Peyer's patch (tissue), 4 donors: ENCODE measurements around the gene PKLR. TPM values are rescaled to one million over a fixed set of nuclear protein-coding genes. Genes with fewer than 3 reads are reported as not detected.

ENCODE experiments used
- DNase-seq, 3 donors: peaks; one replicate each; pipeline ENCODE4 v3.0.0-alpha.2; 2017 to 2019
- H3K27ac ChIP-seq, 4 donors: fragments of 200-600 bp; sonication (generic); one replicate each; pipeline ENCODE4 v1.5.1; 2016 to 2019
- H3K27me3 ChIP-seq, 2 donors: fragments of 200-600 bp; sonication (generic); one replicate each; pipeline ENCODE4 v1.5.1; 2019
- H3K36me3 ChIP-seq, 3 donors: fragments of 200-600 bp; sonication (generic); one replicate each; pipeline ENCODE4 v1.5.1; 2016 to 2019
- H3K4me1 ChIP-seq, 4 donors: fragments of 200-600 bp; sonication (generic); one replicate each; pipeline ENCODE4 v1.5.1; 2016 to 2019
- H3K4me3 ChIP-seq, 4 donors: fragments of 200-600 bp; sonication (generic); 1 replicate in 3 of 4; 2 replicates in 1 of 4; pipeline ENCODE4 v1.5.1; 2016 to 2019; ENCODE audit warnings: mild to moderate bottlenecking in 1 of 4
- H3K9me3 ChIP-seq, 4 donors: fragments of 200-600 bp; sonication (generic); one replicate each; pipeline ENCODE4 v1.5.1; 2016 to 2019; ENCODE audit warnings: mild to moderate bottlenecking in 1 of 4
- POLR2A ChIP-seq, 2 donors: fragments of 450-650 bp; IDR thresholded peaks; one replicate each; pipeline ENCODE4 v1.5.1; 2017; ENCODE audit warnings: antibody characterized with exemption in 2 of 2, mild to moderate bottlenecking in 2 of 2, moderate library complexity in 2 of 2
- total RNA-seq, 4 donors: library from RNA; depleted of rRNA; stranded (reverse); fragments of >200 nt; gene quantifications; one replicate each; pipeline ENCODE4 v1.1.0, GENCODE V29; 2016
- TF ChIP-seq, protein P1 (sequence below), 6 experiments: fragments of 450-650 bp in 4 of 6; fragments of 200-600 bp in 2 of 6; sonication (generic) in 1 of 6; IDR thresholded peaks; one replicate each; pipeline ENCODE4 v1.5.1; 2017 to 2019; ENCODE audit warnings: antibody characterized with exemption in 6 of 6, mild to moderate bottlenecking in 3 of 6, moderate library complexity in 1 of 6

Gene PKLR
- total RNA-seq, 4 donors from 2014 or later: 35.7 to 50.5 (median 36.2) TPM; not detected in 1

- TF ChIP-seq POLR2A (IDR thresholded peaks at IDR 0.05): no peak
- TF ChIP-seq, protein P1, sequence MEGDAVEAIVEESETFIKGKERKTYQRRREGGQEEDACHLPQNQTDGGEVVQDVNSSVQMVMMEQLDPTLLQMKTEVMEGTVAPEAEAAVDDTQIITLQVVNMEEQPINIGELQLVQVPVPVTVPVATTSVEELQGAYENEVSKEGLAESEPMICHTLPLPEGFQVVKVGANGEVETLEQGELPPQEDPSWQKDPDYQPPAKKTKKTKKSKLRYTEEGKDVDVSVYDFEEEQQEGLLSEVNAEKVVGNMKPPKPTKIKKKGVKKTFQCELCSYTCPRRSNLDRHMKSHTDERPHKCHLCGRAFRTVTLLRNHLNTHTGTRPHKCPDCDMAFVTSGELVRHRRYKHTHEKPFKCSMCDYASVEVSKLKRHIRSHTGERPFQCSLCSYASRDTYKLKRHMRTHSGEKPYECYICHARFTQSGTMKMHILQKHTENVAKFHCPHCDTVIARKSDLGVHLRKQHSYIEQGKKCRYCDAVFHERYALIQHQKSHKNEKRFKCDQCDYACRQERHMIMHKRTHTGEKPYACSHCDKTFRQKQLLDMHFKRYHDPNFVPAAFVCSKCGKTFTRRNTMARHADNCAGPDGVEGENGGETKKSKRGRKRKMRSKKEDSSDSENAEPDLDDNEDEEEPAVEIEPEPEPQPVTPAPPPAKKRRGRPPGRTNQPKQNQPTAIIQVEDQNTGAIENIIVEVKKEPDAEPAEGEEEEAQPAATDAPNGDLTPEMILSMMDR (IDR thresholded peaks at IDR 0.05): no peak
- H3K9me3 ChIP-seq: no peaks in the 10 kb centered on the region
- H3K4me1 ChIP-seq: peaks cover 0 to 11% (median under 1%) of the 10 kb centered on the region in 4 donors
- no peak overlapping the region for H3K4me3 ChIP-seq
- no peak overlapping the region for H3K27ac ChIP-seq
- no peak for DNase-seq
- no peaks in the 10 kb centered on the region for H3K27me3 ChIP-seq
- peaks cover 0 to 56% (median 0%) of the 10 kb centered on the region in 3 donors for H3K36me3 ChIP-seq
These were observed 26.7 kb upstream of the PKLR start for GRCh38 chr1:155327981-155328380.

GRCh38 chr1:155326631-155327037 is 25.4 kb upstream of the PKLR start:
- TF ChIP-seq POLR2A (IDR thresholded peaks at IDR 0.05): no peak
- TF ChIP-seq, protein P1 (IDR thresholded peaks at IDR 0.05): no peak
- H3K27ac ChIP-seq: no peak overlapping the region
- H3K27me3 ChIP-seq: no peaks in the 10 kb centered on the region
- peaks cover 0 to 54% (median 0%) of the 10 kb centered on the region in 3 donors for H3K36me3 ChIP-seq
- H3K4me1 ChIP-seq: peaks cover 0 to 22% (median 4%) of the 10 kb centered on the region in 4 donors
- no peak overlapping the region for H3K4me3 ChIP-seq
- DNase-seq: peak in 1 of 3 donors; percentile 38
- no peaks in the 10 kb centered on the region for H3K9me3 ChIP-seq

- Histone ChIP-seq H3K4me3 (peak overlapping the region in 1 of 4 donors; percentile 70), H3K36me3 (peaks cover 0 to 49% (median 0%) of the 10 kb centered on the region in 3 donors), H3K4me1 (peaks cover 0 to 27% (median 7%) of the 10 kb centered on the region in 4 donors)
These were observed 24.8 kb upstream of the PKLR start for GRCh38 chr1:155326020-155326526.

DNA sequence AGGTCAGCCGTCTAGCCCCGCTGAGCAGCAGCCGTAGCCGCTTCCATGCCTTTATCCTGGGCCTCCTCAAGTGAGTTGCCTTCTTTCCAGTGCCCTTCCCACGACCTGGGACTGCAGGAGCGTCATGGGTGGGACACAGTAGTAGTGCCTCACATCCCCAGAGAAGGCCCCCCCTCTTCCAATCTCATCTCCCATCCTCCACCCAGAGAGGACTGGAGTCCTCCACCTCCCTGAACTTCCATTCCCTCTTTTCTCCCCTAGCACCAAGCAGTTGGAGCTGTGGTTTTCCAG is 24.3 kb upstream of the PKLR start:
- no peak for DNase-seq
- peaks cover 0 to 43% (median 0%) of the 10 kb centered on the region in 3 donors for H3K36me3 ChIP-seq
- peaks cover 0 to 30% (median 8%) of the 10 kb centered on the region in 4 donors for H3K4me1 ChIP-seq
- H3K4me3 ChIP-seq: peak overlapping the region in 2 of 4 donors; percentile 70 to 82
- no peaks in the 10 kb centered on the region for H3K27me3 ChIP-seq
- no peaks in the 10 kb centered on the region for H3K9me3 ChIP-seq
- H3K27ac ChIP-seq: peak overlapping the region in 3 of 4 donors; percentile 93 to 97 (median 94)
- TF ChIP-seq, protein P1 (IDR thresholded peaks at IDR 0.05): no peak
- TF ChIP-seq POLR2A (IDR thresholded peaks at IDR 0.05): no peak

More at GRCh38 chr1:155326020-155326526, 24.8 kb upstream of the PKLR start:
- peak in 1 of 3 donors; percentile 32 for DNase-seq
- no peaks in the 10 kb centered on the region for H3K27me3 ChIP-seq
- TF ChIP-seq, protein P1 (IDR thresholded peaks at IDR 0.05): no peak
- no peak for TF ChIP-seq POLR2A (IDR thresholded peaks at IDR 0.05)
- no peaks in the 10 kb centered on the region for H3K9me3 ChIP-seq
- H3K27ac ChIP-seq: peak overlapping the region in 1 of 4 donors; percentile 93

GRCh38 chr1:155324717-155325602 is 23.7 kb upstream of the PKLR start:
- peaks cover 0 to 34% (median 8%) of the 10 kb centered on the region in 4 donors for H3K4me1 ChIP-seq
- no peaks in the 10 kb centered on the region for H3K9me3 ChIP-seq

More at GRCh38 chr1:155324717-155325602, 23.7 kb upstream of the PKLR start:
- H3K4me3 ChIP-seq: peak overlapping the region; percentile 70 to 98 (median 80)
- peak overlapping the region; percentile 93 to 99 (median 96) for H3K27ac ChIP-seq
- no peaks in the 10 kb centered on the region for H3K27me3 ChIP-seq
- no peak for TF ChIP-seq POLR2A (IDR thresholded peaks at IDR 0.05)
- TF ChIP-seq, protein P1 (IDR thresholded peaks at IDR 0.05): peak in 5 of 6 experiments; percentile 6 to 67 (median 64)
- peak; percentile 43 to 86 (median 84) for DNase-seq
- peaks cover 0 to 37% (median 0%) of the 10 kb centered on the region in 3 donors for H3K36me3 ChIP-seq
